HepG2 (cell line): ENCODE data around the gene ZER1. TPM values are rescaled to one million over a fixed set of nuclear protein-coding genes. Genes with fewer than 3 reads are reported as not detected.

ENCODE experiments used
- ARNT2 ChIP-seq: sonication (generic); formaldehyde crosslinking; IDR thresholded peaks from 2 replicates; pipeline ENCODE4 v1.8.0; 2022; ENCODE audit warnings: mild to moderate bottlenecking, low read depth, missing genetic modification reagents, moderate library complexity
- BCL6 ChIP-seq: IDR thresholded peaks from 2 replicates; pipeline ENCODE4 v1.6.1; 2016; ENCODE audit warnings: missing genetic modification reagents, missing compliant biosample characterization
- CREM ChIP-seq, 2 experiments: sonication (generic) in 1 of 2; formaldehyde crosslinking in 1 of 2; IDR thresholded peaks; 2 replicates each; pipeline versions ENCODE4 v1.4.0 to v1.6.1; 2016 to 2020; ENCODE audit warnings: antibody characterized with exemption in 1 of 2, mild to moderate bottlenecking in 1 of 2, missing genetic modification reagents in 1 of 2
- DNMT1 ChIP-seq: sonication (generic); formaldehyde crosslinking; IDR thresholded peaks from 2 replicates; pipeline ENCODE4 v1.5.1; 2020; ENCODE audit warnings: mild to moderate bottlenecking, missing genetic modification reagents
- FOXA3 ChIP-seq: IDR thresholded peaks from 2 replicates; pipeline ENCODE4 v1.6.1; 2016; ENCODE audit warnings: missing genetic modification reagents, missing compliant biosample characterization
- HNF4A ChIP-seq: sonication (generic); formaldehyde crosslinking; IDR thresholded peaks from 2 replicates; pipeline ENCODE4 v1.4.0; 2020; ENCODE audit warnings: missing genetic modification reagents
- NFE2L2 ChIP-seq: fragments of 150-350 bp; IDR thresholded peaks from 2 replicates; pipeline ENCODE4 v1.6.1; 2014; ENCODE audit warnings: low read length
- RAD21 ChIP-seq: fragments of 450-650 bp; formaldehyde crosslinking; IDR thresholded peaks from 2 replicates; pipeline ENCODE4 v1.5.0; 2020; ENCODE audit warnings: mild to moderate bottlenecking
- ZKSCAN8 ChIP-seq: IDR thresholded peaks from 2 replicates; pipeline ENCODE4 v1.6.1; 2016; ENCODE audit warnings: borderline replicate concordance, missing genetic modification reagents, missing compliant biosample characterization
- ZNF441 ChIP-seq: sonication (generic); formaldehyde crosslinking; IDR thresholded peaks from 2 replicates; pipeline ENCODE4 v1.7.0; 2021; ENCODE audit warnings: missing genetic modification reagents, borderline replicate concordance
- ZNF674 ChIP-seq: sonication (generic); formaldehyde crosslinking; IDR thresholded peaks from 2 replicates; pipeline ENCODE4 v1.5.0; 2020; ENCODE audit warnings: low read depth, mild to moderate bottlenecking, missing genetic modification reagents
- ZNF709 ChIP-seq: sonication (generic); formaldehyde crosslinking; IDR thresholded peaks from 2 replicates; pipeline ENCODE4 v1.5.0; 2020; ENCODE audit warnings: mild to moderate bottlenecking, missing genetic modification reagents
- ZNF776 ChIP-seq: sonication (generic); formaldehyde crosslinking; IDR thresholded peaks from 2 replicates; pipeline ENCODE4 v1.4.0; 2020; ENCODE audit warnings: mild to moderate bottlenecking, missing genetic modification reagents
- ZSCAN12 ChIP-seq: sonication (generic); formaldehyde crosslinking; IDR thresholded peaks from 2 replicates; pipeline ENCODE4 v1.9.0; 2021; ENCODE audit warnings: mild to moderate bottlenecking, missing genetic modification reagents
- polyA plus RNA-seq, 8 experiments: library from polyadenylated mRNA; depleted of rRNA in 3 of 8; stranded (reverse) in 7 of 8; unstranded in 1 of 8; fragments of >200 nt; fragmentation: Illumina TruSeq in 4 of 8; extraction: Trizol in 4 of 8; gene quantifications; 2 replicates each; pipeline versions ENCODE4 v1.2.1 to v1.2.3, GENCODE V29; 2011 to 2016; ENCODE audit warnings: low read depth in 4 of 8, missing spikeins in 1 of 8, mixed read lengths in 1 of 8; ENCODE audit not compliant: insufficient read depth in 1 of 8
- total RNA-seq, 5 experiments: library from RNA; depleted of rRNA; stranded (reverse); fragments of >200 nt; fragmentation: Illumina TruSeq; extraction: Trizol; gene quantifications; 2 replicates each; pipeline ENCODE4 v1.2.3, GENCODE V29; 2016; ENCODE audit warnings: low read depth in 1 of 5
- TF ChIP-seq, protein P1 (sequence below): IDR thresholded peaks from 2 replicates; pipeline ENCODE4 v1.4.0; 2020; ENCODE audit warnings: mild to moderate bottlenecking, missing genetic modification reagents
- TF ChIP-seq, protein P2 (sequence below): sonication (generic); formaldehyde crosslinking; IDR thresholded peaks from 2 replicates; pipeline ENCODE4 v1.4.0; 2020; ENCODE audit warnings: missing genetic modification reagents
- TF ChIP-seq, protein P3 (sequence below): sonication (generic); formaldehyde crosslinking; IDR thresholded peaks from 2 replicates; pipeline ENCODE4 v1.8.0; 2022; ENCODE audit warnings: mild to moderate bottlenecking, missing genetic modification reagents
- TF ChIP-seq, protein P4 (sequence below): sonication (generic); formaldehyde crosslinking; IDR thresholded peaks from 2 replicates; pipeline ENCODE4 v1.5.0; 2020; ENCODE audit warnings: missing genetic modification reagents
- TF ChIP-seq, protein P5 (sequence below): sonication (generic); formaldehyde crosslinking; IDR thresholded peaks from 2 replicates; pipeline ENCODE4 v1.5.1; 2020; ENCODE audit warnings: missing genetic modification reagents, mild to moderate bottlenecking, borderline replicate concordance

ZER1 gene
- total and polyA plus RNA-seq, 2 of the 13 experiments (the other 11 are each of a cell fraction or from before 2014, with no cell fraction given): 7.7 to 40.0 TPM

DNA sequence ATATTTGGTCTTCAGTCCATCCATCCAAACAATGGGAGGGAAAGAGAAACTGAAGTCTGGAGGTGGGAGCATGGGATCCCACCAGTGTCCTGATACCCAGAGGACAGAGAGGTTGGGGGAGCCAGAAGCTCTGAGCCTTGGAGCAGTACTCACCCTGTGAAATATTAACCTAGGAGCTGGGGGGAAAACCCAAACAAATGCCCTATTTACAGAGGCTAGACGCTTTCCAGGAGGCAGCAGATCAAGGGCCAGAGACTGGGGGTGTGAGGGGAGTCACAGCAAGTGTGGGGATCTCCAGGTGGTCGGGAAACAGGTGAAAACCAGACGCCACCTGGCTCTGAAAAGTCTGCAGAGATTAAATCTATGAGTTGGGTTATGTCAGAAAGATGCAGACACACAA, 6.2 kb downstream of the ZER1 start (continued):
- TF ChIP-seq, protein P1, sequence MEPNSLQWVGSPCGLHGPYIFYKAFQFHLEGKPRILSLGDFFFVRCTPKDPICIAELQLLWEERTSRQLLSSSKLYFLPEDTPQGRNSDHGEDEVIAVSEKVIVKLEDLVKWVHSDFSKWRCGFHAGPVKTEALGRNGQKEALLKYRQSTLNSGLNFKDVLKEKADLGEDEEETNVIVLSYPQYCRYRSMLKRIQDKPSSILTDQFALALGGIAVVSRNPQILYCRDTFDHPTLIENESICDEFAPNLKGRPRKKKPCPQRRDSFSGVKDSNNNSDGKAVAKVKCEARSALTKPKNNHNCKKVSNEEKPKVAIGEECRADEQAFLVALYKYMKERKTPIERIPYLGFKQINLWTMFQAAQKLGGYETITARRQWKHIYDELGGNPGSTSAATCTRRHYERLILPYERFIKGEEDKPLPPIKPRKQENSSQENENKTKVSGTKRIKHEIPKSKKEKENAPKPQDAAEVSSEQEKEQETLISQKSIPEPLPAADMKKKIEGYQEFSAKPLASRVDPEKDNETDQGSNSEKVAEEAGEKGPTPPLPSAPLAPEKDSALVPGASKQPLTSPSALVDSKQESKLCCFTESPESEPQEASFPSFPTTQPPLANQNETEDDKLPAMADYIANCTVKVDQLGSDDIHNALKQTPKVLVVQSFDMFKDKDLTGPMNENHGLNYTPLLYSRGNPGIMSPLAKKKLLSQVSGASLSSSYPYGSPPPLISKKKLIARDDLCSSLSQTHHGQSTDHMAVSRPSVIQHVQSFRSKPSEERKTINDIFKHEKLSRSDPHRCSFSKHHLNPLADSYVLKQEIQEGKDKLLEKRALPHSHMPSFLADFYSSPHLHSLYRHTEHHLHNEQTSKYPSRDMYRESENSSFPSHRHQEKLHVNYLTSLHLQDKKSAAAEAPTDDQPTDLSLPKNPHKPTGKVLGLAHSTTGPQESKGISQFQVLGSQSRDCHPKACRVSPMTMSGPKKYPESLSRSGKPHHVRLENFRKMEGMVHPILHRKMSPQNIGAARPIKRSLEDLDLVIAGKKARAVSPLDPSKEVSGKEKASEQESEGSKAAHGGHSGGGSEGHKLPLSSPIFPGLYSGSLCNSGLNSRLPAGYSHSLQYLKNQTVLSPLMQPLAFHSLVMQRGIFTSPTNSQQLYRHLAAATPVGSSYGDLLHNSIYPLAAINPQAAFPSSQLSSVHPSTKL (CRISPR knock-in tag): 0 out of 2 replicates have a peak, but pooled peaks have one; percentile 21
- TF ChIP-seq ZSCAN12 (CRISPR knock-in tag) (no peak), CREM (IDR thresholded peaks at IDR 0.05) (0 out of 2 replicates have a peak, but pooled peaks have one; percentile 30), CREM (CRISPR knock-in tag; IDR thresholded peaks at IDR 0.05) (no peak), ZNF776 (CRISPR knock-in tag) (0 out of 2 replicates have a peak, but pooled peaks have one; percentile 34), ZNF441 (CRISPR knock-in tag) (no peak), ZKSCAN8 (CRISPR knock-in tag) (no peak), ZNF709 (CRISPR knock-in tag) (no peak), RAD21 (CRISPR knock-in tag) (no peak), HNF4A (peak; percentile 38; the same call in 1 of the 2 replicates), BCL6 (peak; percentile 98), ARNT2 (no peak), NFE2L2 (no peak), DNMT1 (CRISPR knock-in tag) (no peak), ZNF674 (CRISPR knock-in tag) (no peak), FOXA3 (CRISPR knock-in tag) (peak; percentile 75)
- TF ChIP-seq, protein P2, sequence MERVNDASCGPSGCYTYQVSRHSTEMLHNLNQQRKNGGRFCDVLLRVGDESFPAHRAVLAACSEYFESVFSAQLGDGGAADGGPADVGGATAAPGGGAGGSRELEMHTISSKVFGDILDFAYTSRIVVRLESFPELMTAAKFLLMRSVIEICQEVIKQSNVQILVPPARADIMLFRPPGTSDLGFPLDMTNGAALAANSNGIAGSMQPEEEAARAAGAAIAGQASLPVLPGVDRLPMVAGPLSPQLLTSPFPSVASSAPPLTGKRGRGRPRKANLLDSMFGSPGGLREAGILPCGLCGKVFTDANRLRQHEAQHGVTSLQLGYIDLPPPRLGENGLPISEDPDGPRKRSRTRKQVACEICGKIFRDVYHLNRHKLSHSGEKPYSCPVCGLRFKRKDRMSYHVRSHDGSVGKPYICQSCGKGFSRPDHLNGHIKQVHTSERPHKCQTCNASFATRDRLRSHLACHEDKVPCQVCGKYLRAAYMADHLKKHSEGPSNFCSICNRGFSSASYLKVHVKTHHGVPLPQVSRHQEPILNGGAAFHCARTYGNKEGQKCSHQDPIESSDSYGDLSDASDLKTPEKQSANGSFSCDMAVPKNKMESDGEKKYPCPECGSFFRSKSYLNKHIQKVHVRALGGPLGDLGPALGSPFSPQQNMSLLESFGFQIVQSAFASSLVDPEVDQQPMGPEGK (CRISPR knock-in tag): peak; percentile 58
- TF ChIP-seq, protein P3, sequence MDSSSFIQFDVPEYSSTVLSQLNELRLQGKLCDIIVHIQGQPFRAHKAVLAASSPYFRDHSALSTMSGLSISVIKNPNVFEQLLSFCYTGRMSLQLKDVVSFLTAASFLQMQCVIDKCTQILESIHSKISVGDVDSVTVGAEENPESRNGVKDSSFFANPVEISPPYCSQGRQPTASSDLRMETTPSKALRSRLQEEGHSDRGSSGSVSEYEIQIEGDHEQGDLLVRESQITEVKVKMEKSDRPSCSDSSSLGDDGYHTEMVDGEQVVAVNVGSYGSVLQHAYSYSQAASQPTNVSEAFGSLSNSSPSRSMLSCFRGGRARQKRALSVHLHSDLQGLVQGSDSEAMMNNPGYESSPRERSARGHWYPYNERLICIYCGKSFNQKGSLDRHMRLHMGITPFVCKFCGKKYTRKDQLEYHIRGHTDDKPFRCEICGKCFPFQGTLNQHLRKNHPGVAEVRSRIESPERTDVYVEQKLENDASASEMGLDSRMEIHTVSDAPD (CRISPR knock-in tag): no peak
- TF ChIP-seq, protein P4, sequence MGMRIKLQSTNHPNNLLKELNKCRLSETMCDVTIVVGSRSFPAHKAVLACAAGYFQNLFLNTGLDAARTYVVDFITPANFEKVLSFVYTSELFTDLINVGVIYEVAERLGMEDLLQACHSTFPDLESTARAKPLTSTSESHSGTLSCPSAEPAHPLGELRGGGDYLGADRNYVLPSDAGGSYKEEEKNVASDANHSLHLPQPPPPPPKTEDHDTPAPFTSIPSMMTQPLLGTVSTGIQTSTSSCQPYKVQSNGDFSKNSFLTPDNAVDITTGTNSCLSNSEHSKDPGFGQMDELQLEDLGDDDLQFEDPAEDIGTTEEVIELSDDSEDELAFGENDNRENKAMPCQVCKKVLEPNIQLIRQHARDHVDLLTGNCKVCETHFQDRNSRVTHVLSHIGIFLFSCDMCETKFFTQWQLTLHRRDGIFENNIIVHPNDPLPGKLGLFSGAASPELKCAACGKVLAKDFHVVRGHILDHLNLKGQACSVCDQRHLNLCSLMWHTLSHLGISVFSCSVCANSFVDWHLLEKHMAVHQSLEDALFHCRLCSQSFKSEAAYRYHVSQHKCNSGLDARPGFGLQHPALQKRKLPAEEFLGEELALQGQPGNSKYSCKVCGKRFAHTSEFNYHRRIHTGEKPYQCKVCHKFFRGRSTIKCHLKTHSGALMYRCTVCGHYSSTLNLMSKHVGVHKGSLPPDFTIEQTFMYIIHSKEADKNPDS (CRISPR knock-in tag): peak; percentile 47; the same call in 1 of the 2 replicates
- TF ChIP-seq, protein P5, sequence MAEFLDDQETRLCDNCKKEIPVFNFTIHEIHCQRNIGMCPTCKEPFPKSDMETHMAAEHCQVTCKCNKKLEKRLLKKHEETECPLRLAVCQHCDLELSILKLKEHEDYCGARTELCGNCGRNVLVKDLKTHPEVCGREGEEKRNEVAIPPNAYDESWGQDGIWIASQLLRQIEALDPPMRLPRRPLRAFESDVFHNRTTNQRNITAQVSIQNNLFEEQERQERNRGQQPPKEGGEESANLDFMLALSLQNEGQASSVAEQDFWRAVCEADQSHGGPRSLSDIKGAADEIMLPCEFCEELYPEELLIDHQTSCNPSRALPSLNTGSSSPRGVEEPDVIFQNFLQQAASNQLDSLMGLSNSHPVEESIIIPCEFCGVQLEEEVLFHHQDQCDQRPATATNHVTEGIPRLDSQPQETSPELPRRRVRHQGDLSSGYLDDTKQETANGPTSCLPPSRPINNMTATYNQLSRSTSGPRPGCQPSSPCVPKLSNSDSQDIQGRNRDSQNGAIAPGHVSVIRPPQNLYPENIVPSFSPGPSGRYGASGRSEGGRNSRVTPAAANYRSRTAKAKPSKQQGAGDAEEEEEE: no peak
